HG02840 (cell line): Measurements from ENCODE around the gene ACOT11.
"Not testable (repeated sequence)": the region's sequence is repeated elsewhere in the genome, so short reads cannot be mapped to it uniquely, and the experiment has no call there.

Source experiments
- ATAC-seq: cut with Tn5 transposase; IDR thresholded peaks from one replicate; pipeline ENCODE4 v1.9.1; 2021; ENCODE audit warnings: mild to moderate bottlenecking, moderate library complexity, moderate number of reproducible peaks; ENCODE audit not compliant: unreplicated experiment, low FRiP score

Gene ACOT11

GRCh38 chr1:54536656-54537055 is 11.4 kb upstream of the ACOT11 start:
- ATAC-seq = not testable (repeated sequence)

GRCh38 chr1:54537611-54538010 is 10.4 kb upstream of the ACOT11 start:
- no peak for ATAC-seq

- no peak for ATAC-seq
Observed at GRCh38 chr1:54538538-54538937, 9.5 kb upstream of the ACOT11 start.

GRCh38 chr1:54540582-54541295 is 7.3 kb upstream of the ACOT11 start:
- no peak for ATAC-seq

- no peak for ATAC-seq
Observed at GRCh38 chr1:54542120-54542961, 5.7 kb upstream of the ACOT11 start.

GRCh38 chr1:54542962-54543539 is 5.0 kb upstream of the ACOT11 start:
- ATAC-seq = no peak

- ATAC-seq = no peak
Observed at GRCh38 chr1:54543729-54544496, 4.1 kb upstream of the ACOT11 start.

- no peak for ATAC-seq
Observed at GRCh38 chr1:54545916-54546635, 2.0 kb upstream of the ACOT11 start.

GRCh38 chr1:54546651-54547401 is 1.2 kb upstream of the ACOT11 start:
- no peak for ATAC-seq

- no peak for ATAC-seq
Observed at GRCh38 chr1:54548389-54549044, 489 bp downstream of the ACOT11 start.

- ATAC-seq = no peak
Observed at GRCh38 chr1:54549181-54549924, 1.3 kb downstream of the ACOT11 start.

GRCh38 chr1:54551891-54552290 is 3.9 kb downstream of the ACOT11 start:
- no peak for ATAC-seq

GRCh38 chr1:54553602-54554313 is 5.7 kb downstream of the ACOT11 start:
- no peak for ATAC-seq

GRCh38 chr1:54556110-54556509 is 8.1 kb downstream of the ACOT11 start:
- no peak for ATAC-seq

GRCh38 chr1:54557671-54558355 is 9.8 kb downstream of the ACOT11 start:
- no peak for ATAC-seq

- ATAC-seq = no peak
Observed at GRCh38 chr1:54558434-54559030, 10.5 kb downstream of the ACOT11 start.
